Endodermal cell (in vitro differentiated cells): ENCODE results near the gene IDE. TPM values are rescaled to one million over a fixed set of nuclear protein-coding genes. Genes with fewer than 3 reads are reported as not detected.

Source experiments
- DNase-seq: peaks from one replicate; pipeline ENCODE4 v3.0.0-alpha.2; 2017
- H3K27ac ChIP-seq: 2 replicates; pipeline ENCODE4 v1.5.1; 2013; ENCODE audit warnings: mild to moderate bottlenecking, low read depth, low read length, moderate library complexity
- H3K27me3 ChIP-seq: 2 replicates; pipeline ENCODE4 v1.6.1; 2013; ENCODE audit warnings: mild to moderate bottlenecking, low read length, moderate library complexity; ENCODE audit not compliant: insufficient read depth, control insufficient read depth, poor library complexity, severe bottlenecking
- H3K36me3 ChIP-seq: 2 replicates; pipeline ENCODE4 v1.7.0; 2013; ENCODE audit warnings: mild to moderate bottlenecking, low read length, moderate library complexity; ENCODE audit not compliant: control insufficient read depth, insufficient read depth
- H3K4me1 ChIP-seq: one replicate; pipeline ENCODE4 v1.7.0; 2013; ENCODE audit warnings: low read length; ENCODE audit not compliant: control insufficient read depth, insufficient read depth
- H3K4me3 ChIP-seq: 2 replicates; pipeline ENCODE4 v1.5.1; 2013; ENCODE audit warnings: mild to moderate bottlenecking, low read length, moderate library complexity
- H3K9ac ChIP-seq: 2 replicates; pipeline ENCODE4 v1.6.1; 2013; ENCODE audit warnings: mild to moderate bottlenecking, low read length, moderate library complexity; ENCODE audit not compliant: poor library complexity, severe bottlenecking; ENCODE audit errors: extremely low read depth
- H3K9me3 ChIP-seq: 2 replicates; pipeline ENCODE4 v1.6.1; 2013; ENCODE audit warnings: mild to moderate bottlenecking, low read length, moderate library complexity; ENCODE audit not compliant: control insufficient read depth
- H3K27ac Mint-ChIP-seq: 2 replicates; pipeline ENCODE4 v1.8.0; 2020; ENCODE audit warnings: mixed read lengths
- H3K27me3 Mint-ChIP-seq: 2 replicates; pipeline ENCODE4 v1.8.0; 2021; ENCODE audit warnings: mild to moderate bottlenecking, mixed read lengths; ENCODE audit not compliant: insufficient read depth
- H3K36me3 Mint-ChIP-seq: 2 replicates; pipeline ENCODE4 v1.8.0; 2020; ENCODE audit warnings: low read depth, mixed read lengths
- H3K4me1 Mint-ChIP-seq: 2 replicates; pipeline ENCODE4 v1.8.0; 2020; ENCODE audit warnings: mixed read lengths
- H3K4me3 Mint-ChIP-seq: 2 replicates; pipeline ENCODE4 v1.8.0; 2020; ENCODE audit warnings: mild to moderate bottlenecking, moderate library complexity, mixed read lengths
- H3K9me3 Mint-ChIP-seq: 2 replicates; pipeline ENCODE4 v1.8.0; 2020; ENCODE audit warnings: mild to moderate bottlenecking, mixed read lengths
- CTCF ChIP-seq: fragments of 200-600 bp; sonication (generic); conservative IDR thresholded peaks from 2 replicates; pipeline ENCODE4 v1.5.0; 2021; ENCODE audit warnings: antibody characterized with exemption, mild to moderate bottlenecking
- WGBS, 2 experiments: methylation state at CpG; one replicate each; pipeline versions ENCODE4 v1.1.5 to v1.1.7; 2013; ENCODE audit warnings: missing lambda C conversion rate in 2 of 2, mixed read lengths in 1 of 2; ENCODE audit not compliant: insufficient coverage in 1 of 2, insufficient read length in 1 of 2; 5-methylcytosine and 5-hydroxymethylcytosine counted together
- total RNA-seq, 2 donors: library from RNA; stranded (reverse); fragmentation: NEBNext Ultra II Directional in 1 of 2; extraction: Animal tissue kit (Norgen Biotek cat#: 25700) in 1 of 2; gene quantifications; 2 replicates in 1 of 2; 3 replicates in 1 of 2; pipeline ENCODE4 v1.2.1, GENCODE V29; 2021

The IDE gene
- total RNA-seq, 2 donors from 2014 or later: 56.3 to 63.3 TPM

GRCh38 chr10:92411406-92411805, 162.5 kb downstream of the IDE start:
- no peaks in the 10 kb centered on the region for H3K36me3 Mint-ChIP-seq

GRCh38 chr10:92410501-92410900, 163.4 kb downstream of the IDE start:
- H3K4me3 ChIP-seq: no peak overlapping the region
- Mint-ChIP-seq H3K4me3 (no peak overlapping the region), H3K9me3 (no peaks in the 10 kb centered on the region), H3K27ac (no peak overlapping the region), H3K4me1 (peaks cover 8% of the 10 kb centered on the region), H3K36me3 (no peaks in the 10 kb centered on the region), H3K27me3 (peaks cover 9% of the 10 kb centered on the region)
- DNase-seq: no peak
- no peak overlapping the region for H3K9ac ChIP-seq
- no peak for TF ChIP-seq CTCF
- no peaks in the 10 kb centered on the region for H3K4me1 ChIP-seq
- no peaks in the 10 kb centered on the region for H3K27me3 ChIP-seq
- no peaks in the 10 kb centered on the region for H3K36me3 ChIP-seq
- H3K9me3 ChIP-seq: no peaks in the 10 kb centered on the region
- 89 to 100% methylated on average over 1 to 2 of the region's 2 CpGs for WGBS, 2 experiments
- H3K27ac ChIP-seq: no peak overlapping the region

More at GRCh38 chr10:92411406-92411805, 162.5 kb downstream of the IDE start:
- TF ChIP-seq CTCF: no peak
- Mint-ChIP-seq H3K4me1 (peaks cover 8% of the 10 kb centered on the region), H3K9me3 (peaks cover 8% of the 10 kb centered on the region), H3K4me3 (no peak overlapping the region), H3K27ac (no peak overlapping the region), H3K27me3 (peaks cover 9% of the 10 kb centered on the region)
- H3K27ac ChIP-seq: no peak overlapping the region
- no peaks in the 10 kb centered on the region for H3K27me3 ChIP-seq
- DNase-seq: no peak
- H3K36me3 ChIP-seq: no peaks in the 10 kb centered on the region
- WGBS, 2 experiments: 92 to 93% methylated on average over 4 to 8 of the region's 8 CpGs
- H3K9ac ChIP-seq: no peak overlapping the region
- H3K4me3 ChIP-seq: no peak overlapping the region
- peaks cover 7% of the 10 kb centered on the region for H3K9me3 ChIP-seq
- H3K4me1 ChIP-seq: no peaks in the 10 kb centered on the region

GRCh38 chr10:92408017-92408361, 165.9 kb downstream of the IDE start:
- 88 to 95% methylated on average over 3 of the region's 3 CpGs for WGBS, 2 experiments
- Mint-ChIP-seq H3K27ac (no peak overlapping the region), H3K4me3 (no peak overlapping the region), H3K27me3 (peaks cover 7% of the 10 kb centered on the region), H3K9me3 (no peaks in the 10 kb centered on the region), H3K4me1 (peaks cover 8% of the 10 kb centered on the region), H3K36me3 (no peaks in the 10 kb centered on the region)
- Histone ChIP-seq H3K4me3 (no peak overlapping the region), H3K9ac (no peak overlapping the region), H3K36me3 (no peaks in the 10 kb centered on the region), H3K9me3 (no peaks in the 10 kb centered on the region), H3K4me1 (no peaks in the 10 kb centered on the region), H3K27me3 (no peaks in the 10 kb centered on the region), H3K27ac (no peak overlapping the region)
- TF ChIP-seq CTCF: no peak
- no peak for DNase-seq
